Choroid plexus epithelial cell (primary cell): ENCODE measurements around the gene CILP2.

Experiments used
- DNase-seq: peaks from one replicate; pipeline ENCODE4 v3.0.0-alpha.2; 2010; ENCODE audit warnings: low read depth
- H3K4me3 ChIP-seq: 2 replicates; pipeline ENCODE4 v1.5.1; 2011; ENCODE audit warnings: low read depth, mild to moderate bottlenecking, control low read depth, low read length, moderate library complexity
- TF ChIP-seq, protein P1 (sequence below): conservative IDR thresholded peaks from 2 replicates; pipeline ENCODE4 v1.5.1; 2011; ENCODE audit warnings: low read depth, mild to moderate bottlenecking, control low read depth, inconsistent platforms, low read length, moderate library complexity

CILP2 gene

GRCh38 chr19:19581391-19581790, 43.3 kb downstream of the CILP2 start:
- H3K4me3 ChIP-seq: no peak overlapping the region
- no peak for DNase-seq
- TF ChIP-seq, protein P1, sequence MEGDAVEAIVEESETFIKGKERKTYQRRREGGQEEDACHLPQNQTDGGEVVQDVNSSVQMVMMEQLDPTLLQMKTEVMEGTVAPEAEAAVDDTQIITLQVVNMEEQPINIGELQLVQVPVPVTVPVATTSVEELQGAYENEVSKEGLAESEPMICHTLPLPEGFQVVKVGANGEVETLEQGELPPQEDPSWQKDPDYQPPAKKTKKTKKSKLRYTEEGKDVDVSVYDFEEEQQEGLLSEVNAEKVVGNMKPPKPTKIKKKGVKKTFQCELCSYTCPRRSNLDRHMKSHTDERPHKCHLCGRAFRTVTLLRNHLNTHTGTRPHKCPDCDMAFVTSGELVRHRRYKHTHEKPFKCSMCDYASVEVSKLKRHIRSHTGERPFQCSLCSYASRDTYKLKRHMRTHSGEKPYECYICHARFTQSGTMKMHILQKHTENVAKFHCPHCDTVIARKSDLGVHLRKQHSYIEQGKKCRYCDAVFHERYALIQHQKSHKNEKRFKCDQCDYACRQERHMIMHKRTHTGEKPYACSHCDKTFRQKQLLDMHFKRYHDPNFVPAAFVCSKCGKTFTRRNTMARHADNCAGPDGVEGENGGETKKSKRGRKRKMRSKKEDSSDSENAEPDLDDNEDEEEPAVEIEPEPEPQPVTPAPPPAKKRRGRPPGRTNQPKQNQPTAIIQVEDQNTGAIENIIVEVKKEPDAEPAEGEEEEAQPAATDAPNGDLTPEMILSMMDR: no peak

DNA sequence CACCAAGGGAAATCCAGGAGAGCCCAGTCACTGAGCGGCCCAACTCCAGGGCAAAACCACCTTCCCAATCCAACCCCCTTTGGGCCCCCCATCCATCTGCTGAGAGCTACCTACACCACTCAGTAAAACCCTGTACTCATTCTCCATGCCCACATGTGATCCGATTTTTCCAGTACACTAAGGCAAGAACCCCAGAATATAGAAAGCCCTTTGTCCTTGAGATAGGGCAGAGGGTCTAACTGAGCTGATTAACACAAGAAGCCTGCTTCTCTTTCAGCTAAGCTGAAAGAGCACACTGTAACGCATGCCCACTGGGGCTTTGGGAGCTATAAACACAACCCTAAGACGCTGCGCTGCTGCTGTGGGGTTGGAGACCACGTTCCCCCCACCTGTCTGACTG, 44.4 kb downstream of the CILP2 start:
- TF ChIP-seq, protein P1: no peak
- no peak overlapping the region for H3K4me3 ChIP-seq
- DNase-seq: no peak

- no peak overlapping the region for H3K4me3 ChIP-seq
- TF ChIP-seq, protein P1: no peak
- DNase-seq: no peak
Measured at GRCh38 chr19:19584356-19584755, 46.3 kb downstream of the CILP2 start.

- no peak for DNase-seq
- H3K4me3 ChIP-seq: no peak overlapping the region
- TF ChIP-seq, protein P1: no peak
Measured at GRCh38 chr19:19587771-19588170, 49.7 kb downstream of the CILP2 start.

DNA sequence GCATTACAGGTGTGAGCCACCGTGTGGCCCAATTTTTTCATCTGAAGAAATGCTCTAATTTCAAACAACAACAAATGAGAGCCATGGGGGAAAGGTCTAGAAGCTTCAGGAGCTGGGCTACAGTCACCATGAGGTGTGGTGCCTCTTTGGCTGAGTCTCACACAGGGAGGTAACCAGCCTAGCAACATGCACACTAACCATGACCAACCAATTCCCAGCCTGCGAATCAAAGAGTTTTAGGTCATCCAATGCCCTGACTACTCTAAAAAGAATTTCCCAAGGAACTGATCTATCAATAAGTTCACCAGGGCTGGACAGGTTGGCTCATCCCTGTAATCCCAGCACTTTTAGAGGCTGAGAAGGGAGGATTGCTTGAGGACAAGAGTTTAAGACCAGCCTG, 50.5 kb downstream of the CILP2 start:
- DNase-seq: no peak
- no peak overlapping the region for H3K4me3 ChIP-seq
- TF ChIP-seq, protein P1: no peak

DNA sequence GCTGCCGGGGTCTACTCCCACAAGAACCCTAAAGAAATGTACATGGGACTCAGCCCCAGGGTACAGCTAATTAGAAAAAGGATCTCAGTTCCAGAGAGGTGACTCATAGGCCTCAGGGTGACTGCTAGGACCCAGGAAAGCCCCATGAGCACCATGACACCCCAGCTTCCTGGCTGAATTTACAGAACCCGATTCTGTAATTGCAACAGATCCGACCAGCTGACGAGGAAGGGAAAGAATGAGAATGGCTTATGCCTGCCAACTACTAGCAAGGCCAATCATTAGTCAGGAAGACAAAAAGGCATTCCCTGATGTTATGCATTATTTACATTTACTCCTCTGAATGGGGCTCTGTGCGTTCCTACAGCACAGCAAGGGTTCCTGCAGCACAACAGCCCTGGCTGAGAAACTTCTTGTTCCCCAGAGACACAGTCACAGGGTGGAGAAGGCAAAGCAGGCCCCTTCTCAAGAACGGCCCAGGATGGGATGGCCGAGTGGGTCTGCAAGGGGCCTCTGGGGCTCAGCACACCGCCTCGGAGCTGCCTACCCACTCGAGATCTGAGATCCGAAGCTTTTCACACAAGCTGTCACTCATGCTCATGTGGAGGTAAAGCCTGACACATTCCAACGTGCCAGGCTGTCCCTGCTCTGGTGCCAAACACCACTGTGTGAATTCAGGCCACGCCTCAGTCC, 53.2 kb downstream of the CILP2 start:
- peak; percentile 99 for DNase-seq
- H3K4me3 ChIP-seq: no peak overlapping the region
- TF ChIP-seq, protein P1: no peak

DNA sequence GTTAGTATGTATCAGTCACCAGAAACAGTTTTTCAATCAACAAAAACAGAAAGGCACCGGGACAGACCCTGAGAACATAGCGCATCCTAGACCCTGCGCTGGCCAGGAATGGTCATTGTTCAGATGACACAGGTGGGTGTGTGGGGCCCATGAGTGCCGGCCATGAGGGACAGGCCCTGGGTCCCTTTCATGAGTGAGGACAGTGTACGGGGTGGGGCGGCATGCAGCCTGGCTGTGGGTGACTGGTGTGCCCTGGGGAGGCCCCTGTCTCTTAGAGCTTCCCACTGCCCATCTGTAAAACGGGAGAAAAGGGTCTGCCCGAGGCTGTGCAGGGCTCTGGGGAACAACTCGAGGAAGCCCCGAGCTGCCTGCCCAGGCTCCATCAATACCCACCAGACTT, 54.6 kb downstream of the CILP2 start:
- no peak overlapping the region for H3K4me3 ChIP-seq
- TF ChIP-seq, protein P1: no peak

More for the DNA sequence above, 54.6 kb downstream of the CILP2 start:
- no peak for DNase-seq
